ENCODE results near the gene PPP1R3A.

Gene PPP1R3A

DNA sequence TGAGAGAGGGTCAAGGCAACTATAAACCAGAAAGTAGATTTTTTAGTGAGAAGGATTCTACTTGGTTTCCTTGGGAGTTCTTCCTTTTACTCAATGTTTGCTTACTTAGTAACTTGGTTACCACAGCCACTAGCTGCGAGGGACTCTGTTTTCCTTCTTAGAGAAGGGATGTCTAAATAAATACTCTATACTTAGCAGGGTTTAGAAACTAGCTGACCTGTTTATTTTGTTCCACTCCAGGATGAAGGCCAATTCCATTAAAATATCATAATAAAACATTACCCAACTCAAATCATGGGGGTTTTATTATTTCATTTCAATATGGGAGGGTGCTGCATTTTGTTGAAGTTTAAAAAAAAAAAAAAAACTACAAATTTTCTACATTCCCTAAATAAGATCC, 87.3 kb downstream of the PPP1R3A start:
- H2AK5ac ChIP-seq (ENCODE audit: low read length, severe bottlenecking): no peak overlapping the region
- no CpG with 5 or more reads among the region's 1 CpG for WGBS
- H3K9me3 ChIP-seq (ENCODE audit: control insufficient read depth, low read length): no peaks in the 10 kb centered on the region
- no peak overlapping the region for H3K4ac ChIP-seq (ENCODE audit: low read depth in 1 of 2, low read length in 2 of 2)
- no peak overlapping the region for H2BK120ac ChIP-seq (ENCODE audit: low read depth, low read length)
- H3K4me1 ChIP-seq (ENCODE audit: control insufficient read depth, insufficient read depth, low read depth, low read length): no peaks in the 10 kb centered on the region
- no peak overlapping the region for H3K9ac ChIP-seq (ENCODE audit: low read length)
- H3K23ac ChIP-seq (ENCODE audit: low read length in 2 of 2): no peak overlapping the region
- no peak overlapping the region for H2BK5ac ChIP-seq (ENCODE audit: low read depth, low read length, poor library complexity, severe bottlenecking)
- H3K36me3 ChIP-seq (ENCODE audit: control insufficient read depth in 1 of 2, insufficient read depth in 2 of 2, low read depth in 1 of 2, low read length in 2 of 2): no peaks in the 10 kb centered on the region
- H3K14ac ChIP-seq (ENCODE audit: low read length in 2 of 2): no peak overlapping the region
- H3K79me1 ChIP-seq (replicated peaks; ENCODE audit: low read length, poor library complexity, severe bottlenecking): no peaks in the 10 kb centered on the region
- no peak overlapping the region for H3K27ac ChIP-seq (ENCODE audit: low read length, poor library complexity, severe bottlenecking)
- no peak overlapping the region for H2BK12ac ChIP-seq (ENCODE audit: low read length in 2 of 2)
- H2BK15ac ChIP-seq (ENCODE audit: low read depth, poor library complexity, severe bottlenecking): no peak overlapping the region
- H3K27me3 ChIP-seq (ENCODE audit: control insufficient read depth in 1 of 2, insufficient read depth in 1 of 2, low read length in 2 of 2): no peaks in the 10 kb centered on the region
- DNase-seq: peak; percentile 78
- H3K18ac ChIP-seq (ENCODE audit: low read depth in 1 of 2, low read length in 2 of 2): no peak overlapping the region
- H2AFZ ChIP-seq (ENCODE audit: low read depth, low read length): no peak overlapping the region
- no peak overlapping the region for H3K4me3 ChIP-seq (ENCODE audit: insufficient read depth in 1 of 2, low read depth in 1 of 2, low read length in 2 of 2)
- no peak overlapping the region for H4K91ac ChIP-seq (ENCODE audit: low read length)
- no peak overlapping the region for H4K8ac ChIP-seq (ENCODE audit: low read length)
- no peak overlapping the region for H3K4me2 ChIP-seq (ENCODE audit: low read length, poor library complexity, severe bottlenecking)

DNA sequence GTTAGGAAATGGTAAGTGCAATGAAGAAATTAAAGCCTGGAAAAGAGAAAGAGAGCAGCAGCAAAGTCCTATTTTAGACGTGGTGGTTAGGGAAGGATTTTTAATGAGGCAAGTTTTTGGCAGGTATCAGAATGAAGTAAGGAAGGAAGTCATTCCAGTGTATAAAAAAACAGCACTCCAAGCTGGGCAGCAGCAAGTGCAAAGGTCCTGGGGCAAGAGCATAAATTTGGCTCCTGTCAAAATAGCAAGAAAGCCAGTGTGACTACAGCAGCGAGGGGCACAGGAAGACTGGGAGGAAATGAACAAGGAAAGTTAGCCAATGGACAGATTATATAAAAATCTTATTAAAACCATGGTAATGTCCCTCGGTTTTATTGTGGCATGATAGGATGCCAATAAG, 90.2 kb downstream of the PPP1R3A start:
- Histone ChIP-seq H4K8ac (ENCODE audit: low read length) (no peak overlapping the region), H3K27ac (ENCODE audit: low read length, poor library complexity, severe bottlenecking) (no peak overlapping the region), H3K4me3 (ENCODE audit: insufficient read depth in 1 of 2, low read depth in 1 of 2, low read length in 2 of 2) (no peak overlapping the region), H2AK5ac (ENCODE audit: low read length, severe bottlenecking) (no peak overlapping the region), H3K9me3 (ENCODE audit: control insufficient read depth, low read length) (no peaks in the 10 kb centered on the region), H3K4me1 (ENCODE audit: control insufficient read depth, insufficient read depth, low read depth, low read length) (no peaks in the 10 kb centered on the region), H2AFZ (ENCODE audit: low read depth, low read length) (no peak overlapping the region), H3K4ac (ENCODE audit: low read depth in 1 of 2, low read length in 2 of 2) (no peak overlapping the region), H2BK5ac (ENCODE audit: low read depth, low read length, poor library complexity, severe bottlenecking) (no peak overlapping the region), H2BK120ac (ENCODE audit: low read depth, low read length) (no peak overlapping the region), H3K79me1 (replicated peaks; ENCODE audit: low read length, poor library complexity, severe bottlenecking) (no peaks in the 10 kb centered on the region), H3K27me3 (ENCODE audit: control insufficient read depth in 1 of 2, insufficient read depth in 1 of 2, low read length in 2 of 2) (no peaks in the 10 kb centered on the region), H2BK12ac (ENCODE audit: low read length in 2 of 2) (no peak overlapping the region), H3K4me2 (ENCODE audit: low read length, poor library complexity, severe bottlenecking) (no peak overlapping the region), H3K36me3 (ENCODE audit: control insufficient read depth in 1 of 2, insufficient read depth in 2 of 2, low read depth in 1 of 2, low read length in 2 of 2) (no peaks in the 10 kb centered on the region), H3K14ac (ENCODE audit: low read length in 2 of 2) (no peak overlapping the region), H3K9ac (ENCODE audit: low read length) (no peak overlapping the region), H2BK15ac (ENCODE audit: low read depth, poor library complexity, severe bottlenecking) (no peak overlapping the region), H3K23ac (ENCODE audit: low read length in 2 of 2) (no peak overlapping the region), H4K91ac (ENCODE audit: low read length) (no peak overlapping the region), H3K18ac (ENCODE audit: low read depth in 1 of 2, low read length in 2 of 2) (no peak overlapping the region)
- WGBS: 54% methylated on average over 3 of the region's 3 CpGs
- no peak for DNase-seq
